ENCODE measurements around the gene TM4SF1.
A peak's percentile ranks its signal among the peaks of the same experiment; 100 is the strongest.

Gene TM4SF1

DNA sequence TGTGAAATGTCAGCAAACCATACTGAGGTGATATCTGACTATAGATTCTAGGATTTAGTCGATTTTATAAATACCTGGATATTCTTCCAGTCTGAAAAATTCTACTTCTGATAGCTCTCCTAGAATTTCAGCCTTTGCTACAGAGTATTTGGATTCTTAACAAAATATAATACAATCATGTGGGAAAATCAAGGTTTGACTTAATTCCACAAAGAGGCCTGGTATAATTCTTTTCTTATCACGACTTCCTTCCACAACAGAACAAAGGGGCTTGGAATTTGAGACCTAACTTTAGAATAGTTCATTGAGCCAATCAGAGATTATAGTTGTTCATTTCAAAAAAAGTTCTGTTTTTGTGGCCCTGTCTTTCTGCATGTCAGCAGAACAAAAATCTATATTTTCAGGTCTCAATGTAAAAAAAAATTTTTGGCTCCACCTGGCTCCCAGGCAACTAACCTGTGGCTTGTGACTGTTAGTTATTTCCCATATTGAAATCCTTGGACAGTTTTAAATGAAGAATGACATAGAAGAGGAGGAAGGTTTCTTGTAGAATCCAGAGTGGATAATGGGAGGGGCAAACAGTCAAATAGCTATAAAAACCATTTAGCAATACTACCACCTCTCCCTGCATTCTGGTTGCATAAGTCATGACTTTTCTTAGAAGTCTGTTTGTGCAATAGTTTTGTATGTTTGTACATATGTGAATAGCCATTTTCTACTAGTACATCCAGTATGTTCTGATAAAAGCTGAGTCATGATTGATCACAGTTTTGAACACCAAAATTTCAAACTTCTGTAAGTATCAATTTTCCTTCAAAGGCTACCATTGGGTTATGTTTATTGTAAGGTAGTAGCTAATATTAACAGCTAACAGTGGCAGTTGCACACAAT, 4.0 kb downstream of the TM4SF1 start:
- DNase-seq: no peak

- DNase-seq: no peak
These were observed 5.7 kb downstream of the TM4SF1 start for GRCh38 chr3:149371723-149372114.

- no peak for DNase-seq
These were observed 6.3 kb downstream of the TM4SF1 start for GRCh38 chr3:149371001-149371722.

DNA sequence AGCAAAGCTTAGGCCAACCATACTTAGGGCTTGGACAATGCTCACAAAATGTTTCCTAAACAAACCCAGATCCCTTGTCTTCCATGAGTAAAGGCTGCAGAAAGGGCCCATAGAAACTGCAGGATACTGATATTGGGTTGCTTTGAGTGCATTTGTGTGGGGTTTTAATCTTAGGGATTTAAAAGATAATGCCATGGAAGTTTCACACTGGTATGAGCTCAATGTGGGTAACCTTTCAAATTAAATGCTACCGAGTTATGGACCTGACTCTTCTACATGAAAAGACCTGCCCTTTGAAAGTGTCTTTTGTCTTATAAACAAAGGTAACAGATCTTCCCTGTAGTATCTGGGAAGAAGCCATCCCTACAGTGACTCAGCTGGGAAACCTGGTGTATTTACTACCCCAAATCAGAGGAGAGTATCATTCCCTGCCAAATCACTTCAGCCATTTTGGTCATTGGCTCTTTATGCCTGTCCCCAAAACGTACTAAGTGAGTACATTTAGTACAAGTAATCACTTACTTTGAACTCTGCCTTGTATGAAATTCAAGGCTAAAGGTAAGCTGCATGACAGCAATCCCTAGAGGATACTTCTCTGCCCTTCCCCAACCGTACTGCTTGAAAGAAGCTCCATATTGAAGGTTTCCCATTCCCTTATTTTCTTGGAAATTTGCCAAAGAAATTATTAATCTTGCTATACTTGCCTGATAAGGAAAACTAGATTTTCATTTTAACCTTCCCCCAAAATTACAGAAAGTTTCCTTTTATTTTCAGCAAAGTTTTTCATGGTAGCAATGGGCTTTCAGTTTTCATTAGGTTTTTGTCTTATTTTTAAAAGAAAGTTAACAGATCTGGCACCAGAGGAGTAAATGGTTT, 7.2 kb downstream of the TM4SF1 start:
- DNase-seq: no peak

GRCh38 chr3:149368674-149369497, 8.6 kb downstream of the TM4SF1 start:
- DNase-seq: no peak

GRCh38 chr3:149368201-149368673, 9.2 kb downstream of the TM4SF1 start:
- DNase-seq: no peak

DNA sequence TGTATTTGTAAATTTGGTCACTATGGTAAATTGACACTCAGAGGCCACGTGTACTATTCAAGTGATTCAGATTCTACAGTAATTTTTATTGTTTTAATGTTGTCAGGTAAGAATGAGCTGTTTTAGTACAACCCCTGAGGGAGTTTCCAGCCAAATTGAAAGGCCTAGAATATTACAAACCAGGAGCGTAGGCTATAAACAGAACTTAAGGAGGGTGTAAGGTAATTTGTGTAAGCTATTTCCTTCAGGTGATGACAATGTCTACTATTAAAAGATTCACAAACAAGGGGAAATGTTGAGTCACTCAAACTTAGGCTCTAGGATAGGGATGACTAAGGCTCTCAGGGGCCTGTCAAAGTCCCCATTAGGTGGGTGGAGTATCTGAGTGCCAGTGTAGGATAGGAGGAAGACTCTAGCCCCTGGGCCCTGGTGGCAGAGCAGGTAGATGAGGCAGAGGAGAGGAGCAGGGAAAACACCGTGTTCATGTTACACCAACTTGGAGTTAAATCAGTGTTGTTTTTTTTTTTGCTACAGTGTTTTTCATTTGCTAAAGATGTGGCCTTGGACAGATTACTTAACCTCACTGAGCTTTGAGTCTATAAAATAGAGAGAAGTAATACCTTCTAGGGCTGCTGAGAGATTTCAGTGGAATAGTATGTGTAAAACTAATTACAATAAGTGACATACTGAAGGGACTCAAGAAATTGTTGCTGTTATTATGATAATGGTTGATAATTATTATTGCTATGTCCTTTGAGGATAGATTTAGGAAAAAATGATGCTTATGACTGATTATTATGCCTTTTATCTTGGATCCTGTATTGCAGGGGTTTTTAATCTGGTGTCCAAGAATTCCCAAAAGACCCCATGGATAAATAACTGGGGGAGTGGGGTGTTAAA, 10.3 kb downstream of the TM4SF1 start:
- DNase-seq: no peak

GRCh38 chr3:149366031-149366430, 11.4 kb downstream of the TM4SF1 start:
- DNase-seq: no peak

- DNase-seq: no peak
These were observed 12.8 kb downstream of the TM4SF1 start for GRCh38 chr3:149364624-149365023.

DNA sequence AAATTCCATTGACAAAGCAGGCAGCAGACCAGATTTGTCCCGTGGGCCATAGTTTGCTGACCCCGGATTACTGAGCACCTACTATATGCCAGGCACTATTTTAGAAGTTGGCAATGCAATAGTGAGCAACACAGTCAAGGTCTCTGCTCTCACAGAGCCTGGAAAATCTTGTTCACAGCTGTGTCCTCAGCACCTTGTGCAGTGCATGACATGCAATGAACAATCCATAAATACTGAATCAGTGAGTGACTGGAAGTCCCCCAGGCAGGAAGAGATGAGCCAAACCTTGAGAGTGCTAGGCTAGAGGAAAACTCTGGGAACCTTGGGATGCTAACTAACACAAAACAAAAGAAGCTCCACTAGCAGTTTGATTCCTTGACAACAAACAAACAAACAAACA, 14.4 kb downstream of the TM4SF1 start:
- DNase-seq: no peak

DNA sequence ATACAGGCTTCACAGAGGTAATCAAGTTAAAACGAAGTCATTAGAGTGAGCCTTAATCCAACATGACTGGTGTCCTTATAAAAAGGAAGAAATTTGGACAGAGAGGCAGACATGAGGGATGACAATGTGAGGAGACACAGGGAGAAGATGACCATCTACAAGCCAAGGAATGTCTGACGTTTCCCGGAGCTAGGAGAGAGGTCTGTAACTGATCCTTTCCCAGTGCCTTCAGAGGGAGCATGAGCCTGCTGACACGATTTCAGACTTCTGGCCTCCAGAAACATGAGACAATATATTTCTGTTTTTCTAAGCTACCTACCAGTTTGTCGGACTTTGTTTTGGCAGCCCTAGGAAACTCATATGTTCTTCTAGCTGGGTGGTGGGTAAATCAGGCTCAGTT, 15.1 kb downstream of the TM4SF1 start:
- no peak for DNase-seq

DNA sequence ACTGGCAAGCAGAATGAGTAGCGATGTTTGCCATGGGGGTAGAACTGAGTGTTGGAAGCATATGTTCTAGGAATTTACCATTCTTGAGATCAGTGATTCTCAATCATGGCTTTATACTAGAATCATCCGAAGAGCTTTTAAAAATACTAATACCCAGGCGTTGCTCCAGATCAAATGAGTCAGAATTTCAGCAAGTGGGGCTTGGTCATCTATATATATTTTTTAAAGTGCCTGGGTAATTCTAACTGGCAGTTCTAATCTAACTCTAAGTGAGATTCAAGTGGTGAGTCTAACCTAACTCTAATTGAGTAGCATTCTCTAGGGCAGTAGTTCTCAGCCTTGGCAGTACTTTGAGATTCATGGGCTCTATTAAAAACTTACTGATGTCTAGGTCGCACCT, 20.8 kb downstream of the TM4SF1 start:
- DNase-seq: no peak

GRCh38 chr3:149356044-149356592, 21.3 kb downstream of the TM4SF1 start:
- DNase-seq: no peak

DNA sequence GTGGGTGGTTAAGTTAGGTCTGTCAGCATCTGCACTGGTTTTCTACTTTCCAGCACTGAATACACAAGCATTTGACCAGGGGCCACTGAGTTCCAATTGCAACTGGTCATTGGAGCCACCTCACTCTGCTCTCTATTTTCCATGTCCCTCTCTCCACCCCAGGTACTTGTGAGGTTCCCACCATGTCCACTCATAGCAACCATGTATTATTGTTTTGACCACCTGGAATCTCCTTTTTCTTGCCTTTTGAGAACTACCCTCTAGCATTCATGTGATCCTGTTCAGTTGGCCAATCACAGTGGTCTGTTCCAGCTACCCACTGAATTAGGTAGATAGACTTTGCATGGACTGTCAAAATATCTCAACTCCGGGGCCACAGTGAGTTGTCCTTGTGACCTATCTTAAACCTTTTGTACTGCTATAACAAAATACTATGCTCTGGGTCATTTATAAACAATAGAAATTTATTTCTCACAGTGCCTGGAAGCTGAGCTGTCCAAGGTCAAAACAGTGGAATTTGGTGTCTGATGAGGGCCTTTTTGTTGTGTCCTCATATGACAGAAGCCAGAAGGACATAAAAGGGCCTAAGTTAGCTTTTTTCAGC, 23.8 kb downstream of the TM4SF1 start:
- DNase-seq: no peak

DNA sequence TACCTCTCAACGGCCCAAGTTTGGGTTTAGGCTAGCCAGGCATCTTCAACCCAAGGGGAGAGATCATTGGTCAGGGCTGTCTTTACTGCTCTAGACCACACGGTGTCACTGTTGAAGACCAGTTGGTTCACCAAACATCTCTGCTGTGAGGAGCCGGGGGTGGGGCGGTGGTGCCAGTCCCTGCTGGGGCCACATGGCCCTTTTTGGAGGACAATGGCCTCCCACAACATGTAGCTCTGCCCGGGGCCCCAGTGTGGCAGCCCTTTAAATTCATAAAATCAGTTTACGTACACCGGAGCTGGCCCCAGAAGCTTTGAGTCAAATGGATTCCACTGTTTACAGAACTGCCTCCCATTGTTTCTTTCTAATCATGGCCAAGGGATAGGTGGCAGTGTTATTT, 24.9 kb downstream of the TM4SF1 start:
- DNase-seq: peak; percentile 3

- no peak for DNase-seq
These were observed 33.5 kb downstream of the TM4SF1 start for GRCh38 chr3:149343951-149344350.

DNA sequence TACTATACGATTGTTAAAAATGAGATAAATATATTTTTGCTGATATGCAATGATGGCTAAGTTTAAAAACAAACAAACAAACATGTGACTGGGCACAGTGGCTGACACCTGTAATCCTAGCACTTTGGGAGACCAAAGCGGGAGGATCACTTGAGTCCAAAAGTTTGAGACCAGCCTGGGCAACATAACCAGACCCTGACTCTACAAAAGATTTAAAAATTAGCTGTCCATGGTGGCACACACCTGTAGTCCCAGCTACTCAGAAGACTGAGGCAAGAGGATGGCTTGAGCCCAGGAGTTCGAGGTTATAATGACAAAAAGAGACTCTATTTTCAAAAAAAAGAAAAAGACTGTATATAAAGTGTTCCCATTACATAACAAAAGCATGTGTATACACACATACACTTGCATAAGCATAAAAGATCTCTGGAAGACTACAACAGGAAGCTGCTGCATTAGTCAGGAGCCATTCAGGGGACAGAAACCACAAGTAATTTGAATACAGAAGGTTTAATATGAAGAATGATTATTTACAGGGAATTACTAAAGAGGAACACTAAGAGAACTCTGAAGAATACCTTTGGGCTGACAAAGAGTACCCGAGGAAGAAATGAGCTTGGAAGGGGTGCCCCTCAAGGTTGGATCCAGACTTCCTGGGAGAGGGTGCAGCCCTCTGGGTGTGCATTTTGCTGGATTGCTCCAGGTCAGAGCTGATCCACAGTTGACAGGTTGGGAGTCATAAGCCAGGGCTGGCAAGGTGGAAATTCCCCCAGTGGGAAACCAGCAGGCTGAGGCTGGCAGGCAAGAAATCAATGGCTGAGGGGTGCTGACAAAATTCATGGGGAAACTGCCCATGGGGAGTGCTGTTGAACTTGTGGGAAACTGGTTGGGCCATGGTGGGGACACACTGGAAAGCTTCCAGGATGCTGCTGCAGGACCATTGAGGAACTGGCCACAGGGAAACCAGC, 34.8 kb downstream of the TM4SF1 start:
- DNase-seq: no peak

DNA sequence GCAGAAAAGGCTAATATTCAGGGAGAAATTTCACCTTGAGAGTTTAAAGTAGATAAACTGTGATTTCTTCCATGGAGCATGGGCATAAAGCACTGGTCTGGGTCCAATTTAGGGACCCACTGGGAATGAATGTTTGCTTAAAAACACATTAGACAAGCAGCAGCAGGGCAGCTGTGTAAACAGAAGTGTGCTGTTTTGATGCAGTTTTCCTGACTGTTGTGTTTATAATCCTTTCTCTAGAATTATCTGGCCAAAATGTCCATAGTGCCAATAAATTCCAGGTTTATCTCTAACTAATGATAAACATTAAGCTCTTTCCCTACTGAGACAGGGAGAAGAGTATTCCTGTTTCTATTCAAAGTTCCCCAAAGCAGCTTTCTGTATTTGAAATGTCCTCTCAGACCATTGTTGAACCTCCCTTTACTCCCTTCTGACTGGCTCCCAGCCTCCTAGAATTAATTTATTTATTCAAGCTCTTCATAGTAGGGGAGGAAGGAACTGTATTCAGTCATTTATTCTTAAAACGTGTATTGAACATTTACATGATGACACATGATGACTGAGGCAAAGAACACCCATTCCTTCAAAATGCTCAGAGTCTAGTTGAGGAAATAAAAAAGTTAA, 37.0 kb downstream of the TM4SF1 start:
- no peak for DNase-seq

DNA sequence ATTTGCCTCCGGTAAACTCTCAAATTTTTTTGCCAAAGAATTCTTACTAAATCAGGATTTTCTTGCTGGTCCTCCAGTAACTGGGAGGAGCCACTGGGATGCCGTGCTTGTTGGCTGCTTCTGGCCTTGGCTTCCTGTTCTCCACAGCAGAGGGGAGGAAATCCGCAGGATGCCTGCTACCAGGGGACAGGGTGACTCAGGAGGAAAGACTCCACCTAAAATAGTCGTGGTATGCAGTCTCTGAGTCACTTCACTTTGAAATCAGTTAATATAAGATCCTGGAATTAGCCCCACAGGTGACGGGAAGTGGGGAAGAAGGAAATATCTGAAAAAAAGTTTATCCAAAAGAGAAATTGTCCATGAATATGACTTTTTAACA, 37.5 kb downstream of the TM4SF1 start:
- no peak for DNase-seq

Data from CD4-positive, alpha-beta T cell treated with Interleukin-17A for 4 hours (primary cell).